HEK293 (cell line): Measurements from ENCODE around the gene BTNL8.

Source experiments
- CTCF ChIA-PET: fragments of 350-600 bp; formaldehyde crosslinking; extraction: SDS; loops from one replicate; lab custom pipeline; 2021; ENCODE audit warnings: antibody characterized with exemption; lab: Yijun Ruan, JAX
- POLR2A ChIA-PET: fragments of 300-600 bp; formaldehyde crosslinking; extraction: SDS; loops from one replicate; lab custom pipeline; 2020; ENCODE audit warnings: antibody characterized with exemption, inconsistent platforms; lab: Yijun Ruan, JAX
- H3K27ac ChIP-seq: fragments of 200-500 bp; sonication (Bioruptor generic); 2 replicates; pipeline ENCODE4 v1.5.1; 2014; ENCODE audit warnings: low read depth, low read length, control low read depth, inconsistent platforms; ENCODE audit errors: extremely low read depth
- H3K36me3 ChIP-seq, 2 experiments: fragments of 200-500 bp in 1 of 2; sonication (Bioruptor generic) in 1 of 2; 1 replicate in 1 of 2; 2 replicates in 1 of 2; pipeline ENCODE4 v1.5.1; 2014 to 2017; ENCODE audit warnings: inconsistent platforms in 2 of 2, low read length in 2 of 2; ENCODE audit not compliant: control insufficient read depth in 2 of 2, insufficient read depth in 1 of 2
- H3K4me1 ChIP-seq: fragments of 200-500 bp; sonication (Bioruptor generic); 2 replicates; pipeline ENCODE4 v1.5.1; 2014; ENCODE audit warnings: mild to moderate bottlenecking, low read length, inconsistent platforms; ENCODE audit not compliant: control insufficient read depth, insufficient read depth
- H3K4me3 ChIP-seq: 2 replicates; pipeline ENCODE4 v1.5.1; 2011; ENCODE audit warnings: low read depth, mild to moderate bottlenecking, control low read depth, low read length, moderate library complexity
- H3K9me3 ChIP-seq: fragments of 200-500 bp; sonication (Bioruptor generic); 2 replicates; pipeline ENCODE4 v1.5.1; 2014; ENCODE audit warnings: low read depth, low read length, inconsistent platforms; ENCODE audit not compliant: control insufficient read depth, insufficient read depth
- GLI4 ChIP-seq: fragments of 450-650 bp; formaldehyde crosslinking; IDR thresholded peaks from 2 replicates; pipeline ENCODE4 v1.5.1; 2016; ENCODE audit warnings: missing biosample characterization, missing genetic modification characterization
- HOXA7 ChIP-seq: sonication (generic); formaldehyde crosslinking; IDR thresholded peaks from 2 replicates; pipeline ENCODE4 v1.8.1; 2022; ENCODE audit warnings: missing genetic modification reagents, borderline replicate concordance
- KLF16 ChIP-seq: fragments of 450-650 bp; formaldehyde crosslinking; IDR thresholded peaks from 2 replicates; pipeline ENCODE4 v1.5.1; 2017; ENCODE audit warnings: missing biosample characterization, missing genetic modification characterization
- KLF17 ChIP-seq: fragments of 450-650 bp; formaldehyde crosslinking; IDR thresholded peaks from 2 replicates; pipeline ENCODE4 v1.5.1; 2016; ENCODE audit warnings: missing biosample characterization, missing genetic modification characterization
- KLF7 ChIP-seq: fragments of 450-650 bp; formaldehyde crosslinking; IDR thresholded peaks from 2 replicates; pipeline ENCODE4 v1.5.1; 2016; ENCODE audit warnings: missing biosample characterization, missing genetic modification characterization, borderline replicate concordance
- MEIS1 ChIP-seq: sonication (generic); formaldehyde crosslinking; IDR thresholded peaks from 2 replicates; pipeline ENCODE4 v1.8.1; 2022; ENCODE audit warnings: missing genetic modification reagents, mild to moderate bottlenecking, borderline replicate concordance
- SCRT1 ChIP-seq: fragments of 450-650 bp; formaldehyde crosslinking; IDR thresholded peaks from 2 replicates; pipeline ENCODE4 v1.5.1; 2016; ENCODE audit warnings: missing biosample characterization, missing genetic modification characterization, borderline replicate concordance
- SCRT2 ChIP-seq: fragments of 450-650 bp; formaldehyde crosslinking; IDR thresholded peaks from 2 replicates; pipeline ENCODE4 v1.5.1; 2016; ENCODE audit warnings: missing biosample characterization, missing genetic modification characterization
- YY1 ChIP-seq: fragments of 450-650 bp; formaldehyde crosslinking; IDR thresholded peaks from 2 replicates; pipeline ENCODE4 v1.5.1; 2018; ENCODE audit warnings: missing biosample characterization, missing genetic modification characterization
- YY2 ChIP-seq: fragments of 450-650 bp; formaldehyde crosslinking; IDR thresholded peaks from 2 replicates; pipeline ENCODE4 v1.5.1; 2016; ENCODE audit warnings: missing biosample characterization, missing genetic modification characterization
- ZBTB17 ChIP-seq: fragments of 450-650 bp; formaldehyde crosslinking; IDR thresholded peaks from 2 replicates; pipeline ENCODE4 v1.5.1; 2016; ENCODE audit warnings: missing biosample characterization, missing genetic modification characterization
- ZBTB20 ChIP-seq: fragments of 450-650 bp; formaldehyde crosslinking; IDR thresholded peaks from 2 replicates; pipeline ENCODE4 v1.5.1; 2016; ENCODE audit warnings: missing biosample characterization, missing genetic modification characterization
- ZNF112 ChIP-seq: fragments of 450-650 bp; formaldehyde crosslinking; IDR thresholded peaks from 2 replicates; pipeline ENCODE4 v1.5.0; 2017; ENCODE audit warnings: missing biosample characterization, missing genetic modification characterization
- ZNF132 ChIP-seq: fragments of 450-650 bp; formaldehyde crosslinking; IDR thresholded peaks from 2 replicates; pipeline ENCODE4 v1.5.1; 2017; ENCODE audit warnings: missing biosample characterization, missing genetic modification characterization, borderline replicate concordance
- ZNF155 ChIP-seq: fragments of 450-650 bp; formaldehyde crosslinking; IDR thresholded peaks from 2 replicates; pipeline ENCODE4 v1.5.1; 2016; ENCODE audit warnings: missing biosample characterization, missing genetic modification characterization
- ZNF223 ChIP-seq: fragments of 450-650 bp; formaldehyde crosslinking; IDR thresholded peaks from 2 replicates; pipeline ENCODE4 v1.5.1; 2016; ENCODE audit warnings: missing biosample characterization, missing genetic modification characterization
- ZNF24 ChIP-seq: fragments of 450-650 bp; formaldehyde crosslinking; IDR thresholded peaks from 2 replicates; pipeline ENCODE4 v1.5.1; 2016; ENCODE audit warnings: missing biosample characterization, missing genetic modification characterization
- ZNF341 ChIP-seq: fragments of 450-650 bp; formaldehyde crosslinking; IDR thresholded peaks from 2 replicates; pipeline ENCODE4; 2016; ENCODE audit warnings: low read depth, missing biosample characterization, missing genetic modification characterization
- ZNF473 ChIP-seq: fragments of 450-650 bp; formaldehyde crosslinking; IDR thresholded peaks from 2 replicates; pipeline ENCODE4 v1.5.1; 2017; ENCODE audit warnings: missing biosample characterization, missing genetic modification characterization
- ZNF48 ChIP-seq: fragments of 450-650 bp; formaldehyde crosslinking; IDR thresholded peaks from 2 replicates; pipeline ENCODE4 v1.5.1; 2016; ENCODE audit warnings: missing biosample characterization, missing genetic modification characterization
- ZNF501 ChIP-seq: fragments of 450-650 bp; formaldehyde crosslinking; IDR thresholded peaks from 2 replicates; pipeline ENCODE4 v1.5.1; 2016; ENCODE audit warnings: missing biosample characterization, missing genetic modification characterization
- ZNF585B ChIP-seq: fragments of 450-650 bp; formaldehyde crosslinking; IDR thresholded peaks from 2 replicates; pipeline ENCODE4 v1.5.1; 2016; ENCODE audit warnings: missing biosample characterization, missing genetic modification characterization
- ZNF623 ChIP-seq: fragments of 450-650 bp; formaldehyde crosslinking; IDR thresholded peaks from 2 replicates; pipeline ENCODE4 v1.5.1; 2016; ENCODE audit warnings: missing biosample characterization, missing genetic modification characterization
- ZNF645 ChIP-seq: fragments of 450-650 bp; formaldehyde crosslinking; IDR thresholded peaks from 2 replicates; pipeline ENCODE4; 2016; ENCODE audit warnings: missing biosample characterization, missing genetic modification characterization
- ZNF660 ChIP-seq: fragments of 450-650 bp; IDR thresholded peaks from 2 replicates; pipeline ENCODE4 v1.5.1; 2018; ENCODE audit warnings: missing biosample characterization, mild to moderate bottlenecking, missing genetic modification characterization
- ZNF664 ChIP-seq: fragments of 450-650 bp; formaldehyde crosslinking; IDR thresholded peaks from 2 replicates; pipeline ENCODE4 v1.5.1; 2016; ENCODE audit warnings: missing biosample characterization, missing genetic modification characterization
- ZNF768 ChIP-seq: fragments of 450-650 bp; formaldehyde crosslinking; IDR thresholded peaks from 2 replicates; pipeline ENCODE4 v1.5.1; 2018; ENCODE audit warnings: missing biosample characterization, mild to moderate bottlenecking, missing genetic modification characterization
- ZNF792 ChIP-seq: fragments of 450-650 bp; formaldehyde crosslinking; IDR thresholded peaks from 2 replicates; pipeline ENCODE4 v1.5.1; 2016; ENCODE audit warnings: missing biosample characterization, missing genetic modification characterization
- ZNF837 ChIP-seq: fragments of 450-650 bp; formaldehyde crosslinking; IDR thresholded peaks from 2 replicates; pipeline ENCODE4 v1.5.1; 2016; ENCODE audit warnings: missing biosample characterization, missing genetic modification characterization

Gene BTNL8

DNA sequence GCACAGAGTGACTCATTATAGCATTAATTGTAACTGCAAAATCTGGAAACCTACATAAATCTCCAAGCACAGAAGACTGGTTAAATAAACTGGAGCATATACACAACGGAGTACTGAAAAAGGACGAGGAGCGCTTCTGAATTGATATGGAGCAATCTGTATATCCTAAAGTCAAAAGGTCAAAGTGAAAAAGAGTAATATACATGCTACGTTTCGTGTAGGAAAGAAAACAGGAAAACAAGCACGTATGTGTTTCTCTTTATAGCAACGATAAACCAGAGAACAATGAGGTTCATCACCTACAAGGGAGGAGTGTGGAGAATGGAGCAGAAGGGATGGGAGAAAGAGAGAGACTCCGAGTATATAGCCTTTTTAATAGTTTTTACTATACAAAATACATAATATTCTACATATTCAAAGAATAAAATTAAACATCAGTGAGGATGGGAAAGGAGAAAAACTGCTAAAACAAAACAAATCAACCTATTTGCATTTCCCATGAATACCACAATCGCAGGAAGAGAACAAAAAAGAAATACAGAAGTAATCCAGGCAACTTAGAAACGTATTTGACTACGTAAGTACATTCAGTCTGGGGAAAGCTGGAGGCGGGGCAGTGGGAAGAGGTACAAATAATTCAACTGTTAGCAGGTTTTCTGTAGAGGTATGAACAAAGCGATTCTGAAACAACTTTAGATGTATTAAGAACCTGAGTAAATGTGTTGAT, 45.7 kb upstream of the BTNL8 start:
- CTCF ChIA-PET, result no interaction called here
- Histone ChIP-seq H3K4me3 (no peak overlapping the region), H3K9me3 (no peaks in the 10 kb centered on the region), H3K4me1 (no peaks in the 10 kb centered on the region), H3K27ac (no peak overlapping the region), H3K36me3 (peaks cover 10 to 79% of the 10 kb centered on the region in 2 experiments)
- POLR2A ChIA-PET, result no interaction called here
- TF ChIP-seq GLI4 (tag by site-specific recombination) (no peak), YY2 (tag by site-specific recombination) (no peak), ZNF501 (no peak), ZNF664 (no peak), ZNF223 (no peak), ZNF48 (no peak), ZNF645 (tag by site-specific recombination) (no peak), YY1 (tag by site-specific recombination) (no peak), SCRT2 (tag by site-specific recombination) (no peak), ZNF585B (tag by site-specific recombination) (no peak), KLF17 (no peak), SCRT1 (no peak)

DNA sequence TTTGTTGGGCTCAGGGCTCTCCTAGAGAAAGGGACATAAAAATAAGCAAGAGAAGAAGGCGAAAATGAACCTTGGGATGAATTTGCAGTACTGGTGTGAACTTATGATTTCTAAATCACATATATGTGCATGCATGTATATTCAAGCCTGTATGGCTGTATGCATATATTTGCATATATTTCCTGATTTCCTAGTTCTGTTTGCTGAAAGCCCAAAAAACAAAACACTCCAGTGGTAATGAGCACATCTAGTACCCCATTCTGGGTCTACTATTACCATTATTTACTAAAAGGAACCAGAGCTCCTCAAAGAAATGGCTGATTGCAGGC, 45.1 kb upstream of the BTNL8 start:
- no peak for TF ChIP-seq MEIS1 (CRISPR knock-in tag)
- TF ChIP-seq ZNF112, result no peak
- no peak for TF ChIP-seq ZNF341 (tag by site-specific recombination)
- no peak for TF ChIP-seq ZNF132 (tag by site-specific recombination)
- TF ChIP-seq ZNF24 (tag by site-specific recombination), result no peak
- TF ChIP-seq ZBTB17 (tag by site-specific recombination), result no peak
- no peak for TF ChIP-seq ZNF660 (tag by site-specific recombination)
- no peak for TF ChIP-seq ZNF473 (tag by site-specific recombination)
- no peak for TF ChIP-seq ZNF623
- TF ChIP-seq ZNF155 (tag by site-specific recombination), result no peak
- TF ChIP-seq KLF16 (tag by site-specific recombination), result no peak
- no peak for TF ChIP-seq ZNF837 (tag by site-specific recombination)
- TF ChIP-seq HOXA7 (CRISPR knock-in tag), result no peak
- TF ChIP-seq ZNF792 (tag by site-specific recombination), result no peak
- no peak for TF ChIP-seq ZBTB20 (tag by site-specific recombination)
- no peak for TF ChIP-seq ZNF768
- TF ChIP-seq KLF7, result no peak
- TF ChIP-seq, all 188 proteins: peak for 0
- Histone ChIP-seq H3K4me3 (no peak overlapping the region), H3K36me3 (peaks cover 13 to 79% of the 10 kb centered on the region in 2 experiments), H3K27ac (no peak overlapping the region), H3K4me1 (no peaks in the 10 kb centered on the region), H3K9me3 (no peaks in the 10 kb centered on the region)
- ChIA-PET POLR2A (no interaction called here), CTCF (no interaction called here)
